OCI-LY3 (cell line): ENCODE data around the gene SNED1.

Experiments
- CTCF ChIP-seq: fragments of 200-600, 300-600 bp; sonication (generic); IDR thresholded peaks from 2 replicates; pipeline ENCODE4 v1.5.1; 2014; ENCODE audit warnings: antibody characterized with exemption, low read length, low read depth
- EZH2phosphoT487 ChIP-seq: fragments of 200-600 bp; shearing (Covaris generic); IDR thresholded peaks from 2 replicates; pipeline ENCODE4 v1.6.1; 2018; ENCODE audit warnings: antibody characterized with exemption, mixed run types, low read depth

- no peak for TF ChIP-seq CTCF
- no peak for TF ChIP-seq EZH2phosphoT487
Observed at GRCh38 chr2:241126771-241127202, 128.4 kb downstream of the SNED1 start.
